Endothelial cell of umbilical vein (primary cell): ENCODE measurements around the gene CPA2. TPM values are rescaled to one million over a fixed set of nuclear protein-coding genes. Genes with fewer than 3 reads are reported as not detected.

Source experiments
- Bru-seq: library from RNA; stranded (reverse); fragments of 400-500 nt; gene quantifications from one replicate; lab custom pipeline; 2021; lab: Mats Ljungman, UMichigan
- BruChase-seq, 2 experiments: library from RNA; stranded (reverse); fragments of 400-500 nt; gene quantifications; one replicate each; lab custom pipeline; 2021; lab: Mats Ljungman, UMichigan
- BruUV-seq: library from RNA; stranded (reverse); fragments of 400-500 nt; replicated peaks from 2 replicates; lab custom pipeline; 2021; lab: Mats Ljungman, UMichigan
- CTCF ChIA-PET: fragments of 300-600, 350-600 bp; sonication (Branson Sonifier 250); formaldehyde crosslinking; loops from one replicate; lab custom pipeline; 2021; ENCODE audit warnings: antibody characterized with exemption, inconsistent platforms; lab: Charles Lee
- POLR2A ChIA-PET: fragments of 300-600, 350-600 bp; sonication (Branson Sonifier 250); formaldehyde crosslinking; loops from one replicate; lab custom pipeline; 2021; ENCODE audit warnings: antibody characterized with exemption, inconsistent platforms; lab: Charles Lee
- DNase-seq: peaks from one replicate; pipeline ENCODE4 v3.0.0-alpha.2; 2011; ENCODE audit warnings: low read depth, low spot score
- FAIRE-seq: peaks from 2 replicates; lab custom pipeline; 2011; peaks lifted over from hg19 to GRCh38; lab: Jason Lieb, UNC
- H2AFZ ChIP-seq: 2 replicates; pipeline ENCODE4 v1.6.0; 2012; ENCODE audit warnings: low read depth, low read length, control low read depth, inconsistent platforms
- H3K27ac ChIP-seq: 2 replicates; pipeline ENCODE4 v1.5.1; 2011; ENCODE audit warnings: low read depth, mild to moderate bottlenecking, control low read depth, low read length, moderate library complexity; ENCODE audit not compliant: insufficient read depth
- H3K27me3 ChIP-seq, 2 experiments: 2 replicates each; pipeline versions ENCODE4 v1.6.0 to v1.6.1; 2011; ENCODE audit warnings: low read length in 2 of 2, mixed read lengths in 1 of 2; ENCODE audit not compliant: control insufficient read depth in 2 of 2, insufficient read depth in 2 of 2
- H3K36me3 ChIP-seq, 2 experiments: 2 replicates in 1 of 2; 3 replicates in 1 of 2; pipeline ENCODE4 v1.5.1; 2011; ENCODE audit warnings: low read length in 2 of 2, mild to moderate bottlenecking in 1 of 2, moderate library complexity in 1 of 2; ENCODE audit not compliant: control insufficient read depth in 2 of 2, insufficient read depth in 2 of 2; ENCODE audit errors: extremely low read depth in 1 of 2
- H3K4me1 ChIP-seq: 3 replicates; pipeline ENCODE4 v1.5.1; 2011; ENCODE audit warnings: mild to moderate bottlenecking, low read length; ENCODE audit not compliant: control insufficient read depth, insufficient read depth; ENCODE audit errors: extremely low read depth
- H3K4me2 ChIP-seq: 2 replicates; pipeline ENCODE4 v1.6.1; 2011; ENCODE audit warnings: low read length, control low read depth, mixed read lengths; ENCODE audit not compliant: insufficient read depth
- H3K4me3 ChIP-seq, 3 experiments: fragments of 200-600 bp in 1 of 3; sonication (generic), shearing (Covaris generic) in 1 of 3; replicated peaks in 1 of 3; 2 replicates each; pipeline ENCODE4 v1.5.1; 2011 to 2016; ENCODE audit warnings: control low read depth in 3 of 3, low read length in 3 of 3, mild to moderate bottlenecking in 2 of 3, inconsistent platforms in 1 of 3, low read depth in 1 of 3, moderate library complexity in 1 of 3; ENCODE audit not compliant: insufficient read depth in 1 of 3
- H3K79me2 ChIP-seq: 2 replicates; pipeline ENCODE4 v1.6.0; 2012; ENCODE audit warnings: low read length, inconsistent platforms; ENCODE audit not compliant: control insufficient read depth, insufficient read depth
- H3K9ac ChIP-seq: replicated peaks from 2 replicates; pipeline ENCODE3; 2011; ENCODE audit warnings: low read length, control low read depth; ENCODE audit not compliant: insufficient read depth; ENCODE audit errors: extremely low read depth
- H3K9me1 ChIP-seq: replicated peaks from 3 replicates; pipeline ENCODE4 v1.6.0; 2011; ENCODE audit warnings: mild to moderate bottlenecking, low read length; ENCODE audit not compliant: control insufficient read depth, insufficient read depth; ENCODE audit errors: extremely low read depth
- H3K9me3 ChIP-seq: replicated peaks from 2 replicates; pipeline ENCODE4 v1.5.1; 2012; ENCODE audit warnings: low read length, inconsistent platforms; ENCODE audit not compliant: control insufficient read depth, insufficient read depth
- H4K20me1 ChIP-seq: replicated peaks from 2 replicates; pipeline ENCODE3; 2011; ENCODE audit warnings: mild to moderate bottlenecking, low read length; ENCODE audit not compliant: control insufficient read depth, insufficient read depth; ENCODE audit errors: extremely low read depth
- CTCF ChIP-seq, 2 donors: IDR thresholded peaks; 1 replicate in 1 of 2; 2 replicates in 1 of 2; pipeline ENCODE4 v1.5.1; 2011; ENCODE audit warnings: low read length in 2 of 2, mild to moderate bottlenecking in 2 of 2, moderate library complexity in 2 of 2, control low read depth in 1 of 2, inconsistent platforms in 1 of 2, low read depth in 1 of 2; ENCODE audit not compliant: insufficient read depth in 1 of 2; ENCODE audit errors: extremely low read depth in 1 of 2
- EZH2 ChIP-seq: IDR thresholded peaks from 2 replicates; pipeline ENCODE4 v1.6.1; 2012; ENCODE audit warnings: borderline replicate concordance, low read depth, mild to moderate bottlenecking, moderate library complexity, low read length, inconsistent platforms; ENCODE audit not compliant: severe bottlenecking
- FOS ChIP-seq: IDR thresholded peaks from 2 replicates; pipeline ENCODE4 v1.6.1; 2011; ENCODE audit warnings: mild to moderate bottlenecking, low read length, moderate library complexity, borderline replicate concordance; ENCODE audit not compliant: insufficient read depth
- GATA2 ChIP-seq: IDR thresholded peaks from 2 replicates; pipeline ENCODE4 v1.7.0; 2011; ENCODE audit warnings: low read depth, mild to moderate bottlenecking, moderate library complexity, mixed read lengths, low read length; ENCODE audit not compliant: insufficient read length, insufficient read depth
- JUN ChIP-seq: IDR thresholded peaks from 2 replicates; pipeline ENCODE4 v1.6.1; 2011; ENCODE audit warnings: borderline replicate concordance, low read depth; ENCODE audit not compliant: insufficient read length, insufficient read depth
- MYC ChIP-seq: IDR thresholded peaks from one replicate; pipeline ENCODE4 v1.6.1; 2011; ENCODE audit warnings: mild to moderate bottlenecking, low read depth, low read length
- POLR2A ChIP-seq: IDR thresholded peaks from 2 replicates; pipeline ENCODE4 v1.6.1; 2012; ENCODE audit warnings: low read depth, mild to moderate bottlenecking, control low read depth, low read length
- POLR2AphosphoS5 ChIP-seq: IDR thresholded peaks from 2 replicates; pipeline ENCODE4 v1.6.1; 2012; ENCODE audit warnings: low read depth, mild to moderate bottlenecking, control low read depth, low read length, moderate library complexity; ENCODE audit not compliant: insufficient read depth
- dilution Hi-C: fragments of 300-500 bp; cut with MboI; formaldehyde crosslinking; loops from one replicate; pipeline ENCODE4 v1.15.0; 2019; ENCODE audit warnings: low sequenced_read_pairs; ENCODE audit not compliant: extremely low pct_ligation_motif_present
- intact Hi-C: fragments of 100-400 bp; cut with micrococcal nuclease; formaldehyde crosslinking; loops from one replicate; pipeline ENCODE4 v1.10.0; 2022
- long read RNA-seq: library from polyadenylated mRNA; stranded (forward); transcript quantifications from one replicate; pipeline ENCODE4 v2.0.0, GENCODE V29; 2021
- polyA minus RNA-seq, 3 experiments: library from RNA; depleted of rRNA, polyadenylated mRNA; stranded (reverse); fragments of >200 nt; gene quantifications; 1 replicate in 1 of 3; 2 replicates in 2 of 3; pipeline ENCODE4 v1.2.3, GENCODE V29; 2011
- polyA plus RNA-seq, 4 experiments: library from polyadenylated mRNA; depleted of rRNA in 3 of 4; stranded (reverse) in 3 of 4; unstranded in 1 of 4; fragments of >200 nt; gene quantifications; 2 replicates each; pipeline versions ENCODE4 v1.2.1 to v1.2.3, GENCODE V29; 2011 to 2012; ENCODE audit warnings: missing spikeins in 1 of 4
- total RNA-seq: library from RNA; stranded (reverse); gene quantifications from 2 replicates; pipeline ENCODE4 v1.2.3, GENCODE V29; 2021
- TF ChIP-seq, protein P1 (sequence below): IDR thresholded peaks from 2 replicates; pipeline ENCODE4 v1.6.1; 2011; ENCODE audit not compliant: insufficient read depth, insufficient read length

CPA2 gene
- not detected in 2 replicates for total RNA-seq
- polyA plus RNA-seq: not detected in 2 replicates
- polyA plus RNA-seq (2011; cell fraction: cytosol; rRNA removed): 0.04 TPM in 1 of 2 replicates, not detected in the other
- not detected in 2 replicates for polyA plus RNA-seq (2011; cell fraction: nucleus; rRNA removed)
- not detected in 2 replicates for polyA plus RNA-seq (2012)
- polyA minus RNA-seq: not detected in 2 replicates
- polyA minus RNA-seq (2011; cell fraction: cytosol; rRNA and poly(A)+ RNA removed): not detected
- polyA minus RNA-seq (2011; cell fraction: nucleus; rRNA and poly(A)+ RNA removed): not detected in 2 replicates
- Bru-seq, nascent RNA: percentile 4 among the genes with signal in this experiment
- not detected for BruChase-seq, experiment 1, labeled RNA remaining after a 6-hour chase
- BruChase-seq, experiment 2, labeled RNA remaining after a 2-hour chase: percentile 8 among the genes with signal in this experiment
- long read RNA-seq: 0 reads

DNA sequence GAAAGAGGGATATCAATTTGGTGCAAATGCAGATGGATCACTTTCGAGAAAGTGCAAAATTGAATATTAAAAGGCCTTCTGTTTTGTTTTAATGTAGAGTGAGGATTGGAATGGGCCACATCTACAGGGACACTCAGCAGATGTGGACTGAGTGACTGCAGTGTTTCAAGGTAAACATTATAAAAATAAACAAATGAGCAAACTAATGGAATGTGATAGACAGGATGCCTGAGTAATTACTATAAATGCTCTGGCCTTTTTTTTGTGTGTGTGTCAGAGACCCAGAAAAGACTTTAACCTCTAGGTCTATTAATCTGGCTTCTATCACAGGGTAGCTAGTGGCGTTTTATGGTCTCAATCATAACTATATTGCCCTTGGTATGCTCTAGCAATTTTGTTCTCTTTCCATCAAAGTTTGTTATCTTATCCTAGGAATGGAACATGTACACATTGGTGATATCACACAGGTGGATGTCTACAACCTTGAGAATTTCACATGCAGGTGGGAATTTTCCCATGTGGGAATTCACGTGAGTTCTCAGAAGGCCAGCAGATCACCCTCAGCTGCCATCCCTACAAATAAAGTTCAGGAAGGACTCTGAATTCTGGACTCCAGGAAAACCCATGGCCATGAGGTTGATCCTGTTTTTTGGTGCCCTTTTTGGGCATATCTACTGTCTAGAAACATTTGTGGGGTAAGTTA, at the start of gene CPA2:
Gene CPA2, plus strand, starts transcription at position 606 of the 703 bp plus-strand sequence. Its CDS starts 19 bp downstream, at position 625.
- Histone ChIP-seq H2AFZ (no peak within 1 kb of the TSS), H3K9ac (no peak within 1 kb of the TSS), H3K4me3 (no peak within 1 kb of the TSS), H3K36me3 (no peaks in the 10 kb centered on the region), H3K27me3 (peaks cover 0 to 2% of the 10 kb centered on the region in 2 experiments), H3K4me1 (no peaks in the 10 kb centered on the region), H3K4me2 (no peak within 1 kb of the TSS), H3K27ac (no peak within 1 kb of the TSS), H3K79me2 (no peaks in the 10 kb centered on the region), H3K9me1 (no peaks in the 10 kb centered on the region), H3K9me3 (no peaks in the 10 kb centered on the region), H4K20me1 (no peaks in the 10 kb centered on the region)
- no peak for FAIRE-seq
- intact Hi-C loops: no loop called here
- no peak for TF ChIP-seq EZH2
- no peak for TF ChIP-seq FOS
- TF ChIP-seq CTCF (IDR thresholded peaks at IDR 0.05; ENCODE audit: extremely low read depth in 1 of 2, insufficient read depth in 1 of 2, low read depth in 1 of 2, low read length in 2 of 2): no peak
- no peak for TF ChIP-seq JUN
- no peak for TF ChIP-seq GATA2
- no peak for TF ChIP-seq POLR2A
- TF ChIP-seq MYC: no peak
- TF ChIP-seq, protein P1, sequence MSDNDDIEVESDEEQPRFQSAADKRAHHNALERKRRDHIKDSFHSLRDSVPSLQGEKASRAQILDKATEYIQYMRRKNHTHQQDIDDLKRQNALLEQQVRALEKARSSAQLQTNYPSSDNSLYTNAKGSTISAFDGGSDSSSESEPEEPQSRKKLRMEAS: no peak
- no peak for TF ChIP-seq POLR2AphosphoS5
- no peak for DNase-seq
- dilution Hi-C loops: no loop called here
- POLR2A ChIA-PET: no interaction called here
- BruUV-seq: no TSS peak
- CTCF ChIA-PET: no interaction called here
